ENCODE results near the gene MYH16. TPM values are rescaled to one million over a fixed set of nuclear protein-coding genes. Genes with fewer than 3 reads are reported as not detected.

MYH16 gene
- total RNA-seq, 2 experiments from 2014 or later: not detected

DNA sequence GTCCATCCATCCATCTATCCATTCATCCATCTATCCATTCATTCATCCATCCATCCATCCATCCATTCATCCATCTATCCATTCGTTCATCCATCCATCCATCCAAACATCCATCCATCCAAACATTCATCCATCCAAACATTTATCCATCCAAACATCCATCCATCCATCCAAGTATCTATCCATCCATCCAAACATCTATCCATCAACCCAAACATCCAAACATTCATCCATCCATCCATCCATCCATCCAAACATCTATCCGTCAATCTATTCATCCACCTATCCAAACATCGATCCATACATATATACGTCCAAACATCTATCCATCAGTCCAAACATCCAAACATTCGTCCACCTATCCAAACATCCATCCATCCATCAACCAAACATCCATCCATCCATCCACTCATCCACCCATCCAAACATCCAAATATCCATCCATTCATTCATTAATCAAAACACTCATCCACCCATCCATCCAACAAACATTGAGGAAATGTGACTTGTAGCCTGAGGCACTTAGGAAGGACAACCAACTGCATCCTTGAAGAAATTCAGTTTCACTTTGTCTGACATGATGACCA is 28.8 kb upstream of the MYH16 start:
- H3K4me3 Mint-ChIP-seq: no peak overlapping the region
- TF ChIP-seq, protein P1, sequence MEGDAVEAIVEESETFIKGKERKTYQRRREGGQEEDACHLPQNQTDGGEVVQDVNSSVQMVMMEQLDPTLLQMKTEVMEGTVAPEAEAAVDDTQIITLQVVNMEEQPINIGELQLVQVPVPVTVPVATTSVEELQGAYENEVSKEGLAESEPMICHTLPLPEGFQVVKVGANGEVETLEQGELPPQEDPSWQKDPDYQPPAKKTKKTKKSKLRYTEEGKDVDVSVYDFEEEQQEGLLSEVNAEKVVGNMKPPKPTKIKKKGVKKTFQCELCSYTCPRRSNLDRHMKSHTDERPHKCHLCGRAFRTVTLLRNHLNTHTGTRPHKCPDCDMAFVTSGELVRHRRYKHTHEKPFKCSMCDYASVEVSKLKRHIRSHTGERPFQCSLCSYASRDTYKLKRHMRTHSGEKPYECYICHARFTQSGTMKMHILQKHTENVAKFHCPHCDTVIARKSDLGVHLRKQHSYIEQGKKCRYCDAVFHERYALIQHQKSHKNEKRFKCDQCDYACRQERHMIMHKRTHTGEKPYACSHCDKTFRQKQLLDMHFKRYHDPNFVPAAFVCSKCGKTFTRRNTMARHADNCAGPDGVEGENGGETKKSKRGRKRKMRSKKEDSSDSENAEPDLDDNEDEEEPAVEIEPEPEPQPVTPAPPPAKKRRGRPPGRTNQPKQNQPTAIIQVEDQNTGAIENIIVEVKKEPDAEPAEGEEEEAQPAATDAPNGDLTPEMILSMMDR (IDR thresholded peaks at IDR 0.05): no peak
- peaks cover 2% of the 10 kb centered on the region for H3K27me3 Mint-ChIP-seq
- H3K9me3 Mint-ChIP-seq: no peaks in the 10 kb centered on the region
- DNase-seq: no peak
- no peaks in the 10 kb centered on the region for H3K4me1 Mint-ChIP-seq (ENCODE audit: low read depth)
- no peak overlapping the region for H3K27ac Mint-ChIP-seq
- H3K36me3 Mint-ChIP-seq (ENCODE audit: low read depth): no peaks in the 10 kb centered on the region
- intact Hi-C loops (cut with micrococcal nuclease): no loop called here
- CTCF ChIA-PET: no interaction called here
- no peak for ATAC-seq
- POLR2A ChIA-PET: no interaction called here

DNA sequence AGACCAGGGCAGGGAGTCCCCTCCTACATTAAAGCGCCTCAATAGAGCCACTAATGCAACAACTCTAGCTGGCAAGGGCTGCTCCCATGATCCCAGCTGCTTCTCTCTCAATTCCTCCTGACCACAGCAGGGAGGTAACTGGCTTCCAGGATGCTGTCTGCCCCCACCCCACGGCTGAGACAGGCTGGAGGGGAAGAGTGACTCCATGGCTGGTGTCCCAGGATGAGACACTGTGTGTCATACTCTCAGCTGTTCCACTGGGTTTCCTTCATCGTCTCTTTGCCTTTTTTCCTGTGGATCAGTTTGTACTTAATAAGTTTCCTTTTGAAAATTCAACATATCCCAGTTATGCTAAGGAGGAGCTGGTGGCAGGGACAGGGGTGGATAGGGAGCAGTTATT is 27.7 kb upstream of the MYH16 start:
- Mint-ChIP-seq H3K27me3 (peaks cover 2% of the 10 kb centered on the region), H3K4me1 (ENCODE audit: low read depth) (no peaks in the 10 kb centered on the region), H3K27ac (no peak overlapping the region), H3K36me3 (ENCODE audit: low read depth) (no peaks in the 10 kb centered on the region), H3K4me3 (no peak overlapping the region), H3K9me3 (no peaks in the 10 kb centered on the region)
- ATAC-seq: no peak
- no peak for DNase-seq
- CTCF ChIA-PET: no interaction called here
- intact Hi-C loops (cut with micrococcal nuclease): no loop called here
- TF ChIP-seq, protein P1 (IDR thresholded peaks at IDR 0.05): no peak
- POLR2A ChIA-PET: no interaction called here

DNA sequence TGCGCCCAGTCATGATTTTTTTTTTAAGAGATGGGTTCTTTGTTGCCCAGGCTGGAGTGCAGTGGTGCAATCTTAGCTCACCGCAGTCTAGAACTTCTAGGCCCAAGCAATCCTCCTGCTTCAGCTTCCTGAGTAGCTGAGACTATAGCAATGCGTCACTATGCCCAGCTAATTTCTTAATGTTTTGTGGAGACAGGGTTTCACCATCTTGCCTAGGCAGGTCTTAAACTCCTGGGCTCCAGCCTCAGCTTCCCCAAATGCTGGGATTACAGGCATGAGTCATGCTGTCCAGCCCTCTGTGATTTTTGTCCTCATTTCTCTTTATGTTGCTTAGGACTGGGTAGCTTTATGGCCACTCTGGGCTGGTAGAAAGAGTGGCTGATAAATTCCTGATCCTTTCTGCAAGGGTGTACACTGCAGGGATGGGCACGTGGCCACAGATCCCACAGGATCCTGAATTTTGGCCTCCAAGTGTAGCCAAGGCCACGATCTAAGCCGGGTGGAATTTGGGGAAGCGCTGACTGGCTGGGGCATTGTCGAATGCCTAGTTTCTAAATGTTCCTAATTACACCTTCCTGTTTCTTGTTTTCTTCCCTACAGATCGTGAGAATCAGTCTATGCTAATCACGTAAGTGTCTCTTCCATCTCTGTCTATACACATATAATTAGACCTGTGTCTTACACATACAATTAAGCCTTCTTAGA is 24.1 kb upstream of the MYH16 start:
- no peak overlapping the region for H3K4me3 Mint-ChIP-seq
- H3K9me3 Mint-ChIP-seq: no peaks in the 10 kb centered on the region
- TF ChIP-seq, protein P1 (IDR thresholded peaks at IDR 0.05): no peak
- no peak for ATAC-seq
- no peaks in the 10 kb centered on the region for H3K27me3 Mint-ChIP-seq
- H3K36me3 Mint-ChIP-seq (ENCODE audit: low read depth): no peaks in the 10 kb centered on the region
- H3K27ac Mint-ChIP-seq: no peak overlapping the region
- intact Hi-C loops (cut with micrococcal nuclease): no loop called here
- CTCF ChIA-PET: no interaction called here
- H3K4me1 Mint-ChIP-seq (ENCODE audit: low read depth): no peaks in the 10 kb centered on the region
- POLR2A ChIA-PET: interaction anchor here (1.2 kb wide), 1 partner anchor 13 kb away, joined by 3 read pairs; no protein-coding TSS in a partner anchor
- no peak for DNase-seq

DNA sequence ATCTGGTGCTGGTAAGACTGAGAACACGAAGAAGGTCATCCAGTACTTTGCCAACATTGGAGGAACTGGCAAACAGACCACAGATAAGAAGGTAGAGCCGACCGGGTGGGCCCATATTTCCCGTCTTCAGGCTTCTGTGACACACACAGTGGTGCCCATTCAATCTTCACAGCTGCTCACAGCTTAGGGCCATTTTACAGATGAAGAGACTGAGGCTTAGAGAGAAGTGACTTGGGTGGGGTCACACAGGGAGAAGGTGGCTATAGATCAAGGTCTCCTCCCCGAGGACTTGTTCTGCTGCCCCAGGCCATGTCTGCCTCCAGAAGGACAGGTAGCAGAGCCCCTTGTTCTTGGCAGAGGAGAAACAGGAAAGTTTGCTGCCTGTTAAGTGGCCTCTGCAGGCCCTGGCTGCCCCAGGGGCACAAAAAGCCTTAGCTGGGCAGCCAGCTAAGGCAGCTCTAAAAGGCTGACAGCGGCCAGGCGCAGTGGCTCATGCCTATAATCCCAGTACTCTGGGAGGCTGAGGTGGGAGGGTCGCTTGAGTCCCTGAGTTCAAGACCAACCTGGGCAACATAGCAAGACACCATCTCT is 22.6 kb upstream of the MYH16 start:
- H3K27me3 Mint-ChIP-seq: no peaks in the 10 kb centered on the region
- no peaks in the 10 kb centered on the region for H3K9me3 Mint-ChIP-seq
- TF ChIP-seq, protein P1 (IDR thresholded peaks at IDR 0.05): no peak
- H3K4me1 Mint-ChIP-seq (ENCODE audit: low read depth): no peaks in the 10 kb centered on the region
- DNase-seq (no peak), ATAC-seq (no peak)
- CTCF ChIA-PET: no interaction called here
- no peak overlapping the region for H3K4me3 Mint-ChIP-seq
- POLR2A ChIA-PET: no interaction called here
- no peaks in the 10 kb centered on the region for H3K36me3 Mint-ChIP-seq (ENCODE audit: low read depth)
- H3K27ac Mint-ChIP-seq: no peak overlapping the region
- intact Hi-C loops (cut with micrococcal nuclease): no loop called here

DNA sequence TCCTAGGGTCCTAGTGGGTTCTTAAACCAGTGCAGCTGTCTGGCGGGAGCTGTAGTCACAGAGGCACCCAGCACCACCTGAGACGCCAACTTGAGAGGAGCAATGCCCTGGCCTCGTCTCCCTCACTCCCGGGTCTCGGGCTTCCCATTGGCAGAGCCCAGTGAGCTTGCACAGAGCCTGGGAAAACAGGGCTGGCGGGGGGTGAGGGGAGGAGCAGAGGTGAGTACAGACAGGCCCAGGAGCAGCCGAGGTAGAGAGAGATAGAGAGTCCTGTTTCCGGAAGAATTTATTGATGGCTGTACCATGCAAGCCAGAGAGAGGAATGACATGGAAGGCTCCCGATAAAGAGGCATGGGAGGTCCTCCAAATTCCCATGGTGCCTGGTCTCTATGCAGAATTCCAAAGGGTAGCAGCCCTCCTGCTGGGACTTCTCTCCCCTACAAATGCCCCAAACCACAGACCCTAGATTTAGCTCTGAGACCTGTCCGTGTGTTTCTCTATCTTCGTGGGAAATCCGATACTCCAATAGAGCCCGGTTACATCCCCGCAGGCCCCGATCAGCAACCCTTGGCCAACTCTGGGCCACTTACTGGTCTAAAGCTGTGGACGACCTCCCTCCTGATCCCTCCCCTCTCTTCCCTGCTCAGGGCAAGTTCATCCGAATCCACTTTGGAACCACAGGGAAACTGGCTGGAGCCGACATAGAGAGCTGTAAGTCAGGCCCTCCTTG is 20.3 kb upstream of the MYH16 start:
- CTCF ChIA-PET: no interaction called here
- TF ChIP-seq, protein P1 (IDR thresholded peaks at IDR 0.05): no peak
- Mint-ChIP-seq H3K27ac (no peak overlapping the region), H3K4me3 (no peak overlapping the region), H3K9me3 (no peaks in the 10 kb centered on the region), H3K36me3 (ENCODE audit: low read depth) (no peaks in the 10 kb centered on the region), H3K4me1 (ENCODE audit: low read depth) (no peaks in the 10 kb centered on the region), H3K27me3 (no peaks in the 10 kb centered on the region)
- intact Hi-C loops (cut with micrococcal nuclease): no loop called here
- DNase-seq (no peak), ATAC-seq (no peak)
- POLR2A ChIA-PET: no interaction called here

Measured in activated CD8-positive, alpha-beta T cell treated with anti-CD3 and anti-CD28 coated beads for 36 hours (primary cell).